Spleen (tissue), 11 donors: Measurements from ENCODE around the gene SMAD2. TPM values are rescaled to one million over a fixed set of nuclear protein-coding genes. Genes with fewer than 3 reads are reported as not detected.

Source experiments
- DNase-seq: peaks from one replicate; pipeline ENCODE4 v3.0.0-alpha.2; 2020
- H3K27ac ChIP-seq, 8 donors: fragments of 200-600 bp; sonication (generic) in 7 of 8; 1 replicate in 4 of 8; 2 replicates in 4 of 8; pipeline versions ENCODE4 v1.5.0 to v1.8.0; 2016 to 2021; ENCODE audit warnings: inconsistent platforms in 4 of 8, mild to moderate bottlenecking in 4 of 8, moderate library complexity in 1 of 8
- H3K27me3 ChIP-seq, 7 donors: fragments of 200-600 bp; sonication (generic) in 6 of 7; replicated peaks in 1 of 7; 1 replicate in 4 of 7; 2 replicates in 3 of 7; pipeline versions ENCODE4 v1.5.0 to v1.8.0; 2016 to 2021; ENCODE audit warnings: inconsistent platforms in 3 of 7, mild to moderate bottlenecking in 1 of 7
- H3K36me3 ChIP-seq, 6 donors: fragments of 200-600 bp; sonication (generic) in 5 of 6; 1 replicate in 4 of 6; 2 replicates in 2 of 6; pipeline versions ENCODE4 v1.5.0 to v1.8.0; 2016 to 2021; ENCODE audit warnings: inconsistent platforms in 2 of 6
- H3K4me1 ChIP-seq, 6 donors: fragments of 200-600 bp; sonication (generic) in 5 of 6; 1 replicate in 3 of 6; 2 replicates in 3 of 6; pipeline versions ENCODE4 v1.5.0 to v1.8.0; 2016 to 2021; ENCODE audit warnings: inconsistent platforms in 3 of 6
- H3K4me3 ChIP-seq, 8 donors: fragments of 200-600 bp; sonication (generic) in 7 of 8; 1 replicate in 4 of 8; 2 replicates in 4 of 8; pipeline versions ENCODE4 v1.5.0 to v1.8.0; 2016 to 2021; ENCODE audit warnings: inconsistent platforms in 4 of 8, mild to moderate bottlenecking in 4 of 8, moderate library complexity in 2 of 8
- H3K9me3 ChIP-seq, 8 donors: fragments of 200-600 bp; sonication (generic) in 7 of 8; 1 replicate in 4 of 8; 2 replicates in 4 of 8; pipeline versions ENCODE4 v1.5.0 to v1.8.0; 2016 to 2021; ENCODE audit warnings: inconsistent platforms in 4 of 8
- CTCF ChIP-seq, 11 experiments: fragments of 200-600 bp in 7 of 11; fragments of 450-650 bp in 4 of 11; sonication (generic) in 4 of 11; IDR thresholded peaks in 8 of 11; conservative IDR thresholded peaks in 3 of 11; 1 replicate in 7 of 11; 2 replicates in 4 of 11; pipeline versions ENCODE4 v1.4.0 to v1.8.0; 2016 to 2021; ENCODE audit warnings: antibody characterized with exemption in 11 of 11, inconsistent platforms in 4 of 11, mild to moderate bottlenecking in 1 of 11
- POLR2A ChIP-seq, 3 donors: fragments of 450-650 bp; IDR thresholded peaks; one replicate each; pipeline ENCODE4 v1.5.1; 2017; ENCODE audit warnings: antibody characterized with exemption in 3 of 3, mild to moderate bottlenecking in 1 of 3
- POLR2AphosphoS5 ChIP-seq, 3 donors: sonication (generic); formaldehyde crosslinking; IDR thresholded peaks; one replicate each; pipeline ENCODE4 v1.5.1; 2017; ENCODE audit warnings: antibody characterized with exemption in 3 of 3
- WGBS, 5 donors: extraction: QIAGEN DNeasy Blood & Tissue Kit in 3 of 5; methylation state at CpG; one replicate each; pipeline versions ENCODE4 v1.1.5 to v1.1.7; 2013 to 2018; 5-methylcytosine and 5-hydroxymethylcytosine counted together
- intact Hi-C: fragments of 100-400 bp; cut with DNase I; formaldehyde crosslinking; loops from one replicate; pipeline ENCODE4 v1.15.0; 2023; ENCODE audit warnings: low total_unique reads
- polyA plus RNA-seq, 3 donors: library from polyadenylated mRNA; stranded (reverse); fragments of 200-250 nt; gene quantifications; one replicate each; pipeline ENCODE4 v1.2.1, GENCODE V29; 2013
- total RNA-seq, 7 donors: library from RNA; depleted of rRNA in 3 of 7; stranded (reverse); fragments of >200 nt in 3 of 7; fragmentation: NEBNext Ultra II Directional in 4 of 7; extraction: Animal tissue kit (Norgen Biotek cat#: 25700) in 4 of 7; gene quantifications; one replicate each; pipeline versions ENCODE4 v1.1.0 to v1.2.1, GENCODE V29; 2016 to 2021
- donor health status: healthy with polysubstance abuse.
- donor health status: DM: no; HTN: no; CAD: no; lungs with moderate emphysema.
- donor health status: DM: no; HTN: no; CAD: no.
- donor health status: Bipolar disorder and iron deficiency.
- donor health status: healthy.
- donor health status: DM: no; HTN: no; CAD: no.
- donor health status: DM: yes; HTN: yes; CAD: no.

SMAD2 gene
- total and polyA plus RNA-seq, 10 donors: 13.2 to 162 (median 94.0) TPM

DNA sequence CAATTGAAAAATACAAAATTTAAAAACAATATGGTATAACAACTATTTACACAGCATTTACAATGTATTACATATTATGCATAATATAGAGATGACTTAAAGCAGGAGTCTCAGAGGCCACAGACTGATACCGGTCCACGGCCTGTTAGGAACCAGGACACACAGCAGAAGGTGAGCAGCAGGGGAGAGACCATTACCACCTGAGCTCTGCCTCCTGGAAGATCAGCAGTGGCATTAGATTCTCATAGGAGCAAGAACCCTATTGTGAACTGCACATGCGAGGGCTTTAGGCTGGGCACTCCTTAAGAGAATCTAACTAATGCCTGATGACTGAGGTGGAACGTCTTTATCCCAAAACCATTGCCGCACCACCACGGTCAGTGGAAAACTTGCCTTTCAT lies 58.0 kb downstream of the SMAD2 start:
- H3K36me3 ChIP-seq: peaks cover 0 to 21% (median 8%) of the 10 kb centered on the region in 6 donors
- no peaks in the 10 kb centered on the region for H3K9me3 ChIP-seq
- H3K27me3 ChIP-seq: no peaks in the 10 kb centered on the region
- intact Hi-C loops: no loop called here
- H3K27ac ChIP-seq: no peak overlapping the region
- DNase-seq: no peak
- no peak overlapping the region for H3K4me3 ChIP-seq
- peaks cover 0 to 37% (median 6%) of the 10 kb centered on the region in 6 donors for H3K4me1 ChIP-seq
- WGBS, 5 donors: 94 to 98% (median 96%) methylated on average over 6 of the region's 6 CpGs
- TF ChIP-seq POLR2A (IDR thresholded peaks at IDR 0.05) (no peak), CTCF (IDR thresholded peaks at IDR 0.05 in 8 of 11, conservative IDR thresholded peaks at IDR 0.05 in 3 of 11) (no peak), POLR2AphosphoS5 (IDR thresholded peaks at IDR 0.05) (no peak)

DNA sequence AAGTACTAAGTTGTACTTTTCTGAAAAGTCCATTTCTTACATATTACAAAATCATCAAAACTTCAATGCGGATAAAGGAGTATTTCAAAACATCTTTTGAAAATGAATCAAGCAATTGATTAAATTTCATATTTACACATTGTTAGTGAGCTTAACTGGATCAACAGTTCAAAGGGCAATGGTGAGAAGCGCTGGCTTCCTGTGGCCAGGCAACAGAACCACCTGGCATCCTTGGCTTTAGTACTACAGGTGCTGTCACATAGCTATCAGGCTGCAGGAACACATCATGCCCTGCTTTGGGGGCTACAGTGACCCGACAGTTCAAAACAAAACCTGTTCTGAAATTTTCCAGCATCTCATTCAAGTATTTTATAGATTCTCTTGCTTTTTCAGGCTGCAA lies 59.2 kb downstream of the SMAD2 start:
- WGBS, 5 donors: 86 to 96% (median 89%) methylated on average over 3 of the region's 3 CpGs
- intact Hi-C loops: no loop called here
- TF ChIP-seq POLR2AphosphoS5 (IDR thresholded peaks at IDR 0.05) (no peak), CTCF (IDR thresholded peaks at IDR 0.05 in 8 of 11, conservative IDR thresholded peaks at IDR 0.05 in 3 of 11) (no peak), POLR2A (IDR thresholded peaks at IDR 0.05) (no peak)
- H3K27me3 ChIP-seq: no peaks in the 10 kb centered on the region
- H3K27ac ChIP-seq: no peak overlapping the region
- no peak for DNase-seq
- H3K36me3 ChIP-seq: peaks cover 0 to 32% (median 10%) of the 10 kb centered on the region in 6 donors
- peaks cover 0 to 37% (median 6%) of the 10 kb centered on the region in 6 donors for H3K4me1 ChIP-seq
- H3K9me3 ChIP-seq: no peaks in the 10 kb centered on the region
- no peak overlapping the region for H3K4me3 ChIP-seq

DNA sequence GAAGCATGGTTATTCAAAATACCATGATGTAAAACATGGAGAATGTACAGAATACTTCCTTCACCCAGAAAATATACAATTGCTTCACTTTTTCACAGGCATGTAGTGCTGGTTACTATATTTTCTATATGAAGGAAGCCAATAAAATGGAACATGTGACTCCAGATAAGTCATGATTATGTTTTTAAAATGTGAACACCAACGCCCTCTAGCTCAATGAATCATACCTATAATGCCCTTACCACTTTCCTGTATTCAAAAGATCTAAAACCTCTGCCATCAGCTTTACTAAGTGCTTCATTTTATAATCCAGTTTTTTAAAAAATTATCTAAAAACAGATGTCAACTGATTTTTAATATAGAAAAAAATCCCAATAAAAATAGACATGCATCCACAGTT lies 59.9 kb downstream of the SMAD2 start:
- Histone ChIP-seq H3K27me3 (no peaks in the 10 kb centered on the region), H3K27ac (no peak overlapping the region), H3K36me3 (peaks cover 0 to 37% (median 10%) of the 10 kb centered on the region in 6 donors), H3K9me3 (no peaks in the 10 kb centered on the region), H3K4me3 (no peak overlapping the region), H3K4me1 (peaks cover 0 to 37% (median 6%) of the 10 kb centered on the region in 6 donors)
- intact Hi-C loops: no loop called here
- TF ChIP-seq POLR2A (IDR thresholded peaks at IDR 0.05) (no peak), POLR2AphosphoS5 (IDR thresholded peaks at IDR 0.05) (no peak), CTCF (IDR thresholded peaks at IDR 0.05 in 8 of 11, conservative IDR thresholded peaks at IDR 0.05 in 3 of 11) (no peak)
- WGBS, 5 donors: 57 to 81% (median 68%) methylated on average over 1 of the region's 1 CpG
- DNase-seq: no peak

DNA sequence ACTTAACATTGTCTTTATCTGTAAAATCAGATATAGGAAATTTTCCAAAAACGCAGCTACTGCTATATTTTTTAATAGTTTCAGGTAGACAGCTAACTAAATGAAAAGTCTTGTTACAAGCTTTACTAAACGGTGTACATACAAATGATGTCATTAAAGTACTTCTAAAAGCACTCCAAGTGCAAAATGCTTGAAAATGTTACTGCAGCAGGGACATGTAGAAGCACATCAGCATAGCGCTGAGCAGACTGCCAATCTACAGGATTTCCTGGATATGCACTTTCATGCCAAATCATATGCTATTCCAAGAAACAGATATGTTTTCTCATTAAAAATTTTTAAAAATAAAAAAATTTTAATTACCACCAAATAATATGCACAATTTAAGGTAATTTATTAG lies 61.7 kb downstream of the SMAD2 start:
- H3K4me3 ChIP-seq: no peak overlapping the region
- no peak for TF ChIP-seq POLR2AphosphoS5 (IDR thresholded peaks at IDR 0.05)
- TF ChIP-seq CTCF (IDR thresholded peaks at IDR 0.05 in 8 of 11, conservative IDR thresholded peaks at IDR 0.05 in 3 of 11): no peak
- TF ChIP-seq POLR2A (IDR thresholded peaks at IDR 0.05): no peak
- WGBS, 5 donors: 73 to 81% (median 77%) methylated on average over 3 of the region's 3 CpGs
- DNase-seq: no peak
- no peaks in the 10 kb centered on the region for H3K9me3 ChIP-seq
- peaks cover 0 to 34% (median 5%) of the 10 kb centered on the region in 6 donors for H3K4me1 ChIP-seq
- H3K36me3 ChIP-seq: peaks cover 0 to 56% (median 25%) of the 10 kb centered on the region in 6 donors
- intact Hi-C loops: no loop called here
- H3K27me3 ChIP-seq: no peaks in the 10 kb centered on the region
- no peak overlapping the region for H3K27ac ChIP-seq
